Mucosa of descending colon (tissue), 3 donors: ENCODE data around the gene TRIM5. TPM values are rescaled to one million over a fixed set of nuclear protein-coding genes. Genes with fewer than 3 reads are reported as not detected.

ENCODE experiments used
- ATAC-seq: fragments of 200-7000 bp; cut with Tn5 transposase; one replicate; pipeline ENCODE4 v1.9.1; 2020; ENCODE audit warnings: mild to moderate bottlenecking, moderate library complexity
- DNase-seq, 3 donors: peaks; one replicate each; pipeline ENCODE4 v3.0.0-alpha.2; 2020
- H3K36me3 ChIP-seq: fragments of 200-600 bp; one replicate; pipeline ENCODE4 v1.8.0; 2021; ENCODE audit warnings: low read depth, mild to moderate bottlenecking
- H3K4me1 ChIP-seq: fragments of 200-600 bp; one replicate; pipeline ENCODE4 v1.8.0; 2021; ENCODE audit warnings: low read depth, mild to moderate bottlenecking
- H3K4me3 ChIP-seq: fragments of 200-600 bp; one replicate; pipeline ENCODE4 v1.8.0; 2021; ENCODE audit warnings: mild to moderate bottlenecking
- H3K9me3 ChIP-seq: fragments of 200-600 bp; one replicate; pipeline ENCODE4 v1.8.0; 2021; ENCODE audit warnings: mild to moderate bottlenecking
- intact Hi-C, 2 donors: fragments of 100-400 bp; cut with DNase I in 1 of 2; cut with micrococcal nuclease in 1 of 2; formaldehyde crosslinking; loops; one replicate each; pipeline versions ENCODE4 v1.11.0 to v1.11.1; 2022; cut with DNase I, micrococcal nuclease
- total RNA-seq, 3 donors: library from RNA; stranded (reverse); fragmentation: NEBNext Ultra II Directional in 2 of 3; extraction: Animal tissue kit (Norgen Biotek cat#: 25700) in 2 of 3; gene quantifications; one replicate each; pipeline versions ENCODE4 v1.2.1 to v1.2.4, GENCODE V29; 2021 to 2023
- TF ChIP-seq, protein P1 (sequence below): fragments of 200-600 bp; IDR thresholded peaks from one replicate; pipeline ENCODE4 v1.8.0; 2022; ENCODE audit warnings: antibody characterized with exemption, mild to moderate bottlenecking
- donor health status: DM: no; HTN: no; CAD: no; lungs with moderate emphysema.
- donor health status: DM: no; HTN: no; CAD: no.
- donor health status: DM: no; HTN: yes; CAD: no.

TRIM5 gene
- total RNA-seq, 3 donors from 2014 or later, result 19.6 to 24.6 (median 21.5) TPM

DNA sequence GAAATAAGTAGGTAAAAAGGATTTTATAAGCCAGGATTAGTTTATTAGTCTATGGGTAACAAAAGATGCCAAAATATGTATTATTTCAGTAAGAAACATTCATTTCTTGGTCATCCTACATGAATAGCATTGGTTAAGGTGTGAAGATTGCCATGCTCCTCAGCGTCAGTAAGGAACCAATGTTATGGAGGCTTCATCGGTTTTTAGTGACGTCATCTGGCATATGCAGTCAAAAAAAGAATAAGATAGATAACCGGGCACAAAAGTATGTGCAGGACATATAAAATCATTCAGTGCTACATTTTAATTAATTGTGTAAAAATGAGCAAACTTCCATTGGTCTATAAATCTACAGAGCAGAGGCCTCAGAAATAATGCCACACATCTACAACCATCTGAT, 29.4 kb downstream of the TRIM5 start:
- Histone ChIP-seq H3K9me3 (peaks cover 7% of the 10 kb centered on the region), H3K4me3 (no peak overlapping the region), H3K36me3 (no peaks in the 10 kb centered on the region), H3K4me1 (no peaks in the 10 kb centered on the region)
- no peak for ATAC-seq
- TF ChIP-seq, protein P1, sequence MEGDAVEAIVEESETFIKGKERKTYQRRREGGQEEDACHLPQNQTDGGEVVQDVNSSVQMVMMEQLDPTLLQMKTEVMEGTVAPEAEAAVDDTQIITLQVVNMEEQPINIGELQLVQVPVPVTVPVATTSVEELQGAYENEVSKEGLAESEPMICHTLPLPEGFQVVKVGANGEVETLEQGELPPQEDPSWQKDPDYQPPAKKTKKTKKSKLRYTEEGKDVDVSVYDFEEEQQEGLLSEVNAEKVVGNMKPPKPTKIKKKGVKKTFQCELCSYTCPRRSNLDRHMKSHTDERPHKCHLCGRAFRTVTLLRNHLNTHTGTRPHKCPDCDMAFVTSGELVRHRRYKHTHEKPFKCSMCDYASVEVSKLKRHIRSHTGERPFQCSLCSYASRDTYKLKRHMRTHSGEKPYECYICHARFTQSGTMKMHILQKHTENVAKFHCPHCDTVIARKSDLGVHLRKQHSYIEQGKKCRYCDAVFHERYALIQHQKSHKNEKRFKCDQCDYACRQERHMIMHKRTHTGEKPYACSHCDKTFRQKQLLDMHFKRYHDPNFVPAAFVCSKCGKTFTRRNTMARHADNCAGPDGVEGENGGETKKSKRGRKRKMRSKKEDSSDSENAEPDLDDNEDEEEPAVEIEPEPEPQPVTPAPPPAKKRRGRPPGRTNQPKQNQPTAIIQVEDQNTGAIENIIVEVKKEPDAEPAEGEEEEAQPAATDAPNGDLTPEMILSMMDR, result no peak
- DNase-seq, result no peak
- intact Hi-C loops, result no loop called here

DNA sequence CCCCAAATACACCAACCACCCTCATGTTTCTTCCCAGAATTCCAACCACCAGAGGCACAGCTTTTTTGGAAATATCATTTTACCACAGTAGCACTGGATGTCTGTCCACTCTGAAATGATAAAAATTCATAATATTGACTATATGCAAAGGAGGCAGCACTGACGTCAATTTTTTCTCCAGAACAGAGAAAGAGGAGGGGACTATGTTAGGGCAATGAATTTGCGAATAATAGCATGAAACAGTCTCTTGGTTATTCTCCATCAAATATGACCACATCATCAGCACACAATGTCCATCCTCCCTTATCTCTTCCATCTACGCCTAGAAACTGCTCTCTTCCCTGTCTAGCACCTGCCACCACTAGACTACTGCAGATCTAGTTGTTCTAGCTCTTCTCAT, 38.7 kb downstream of the TRIM5 start:
- no peaks in the 10 kb centered on the region for H3K36me3 ChIP-seq
- no peaks in the 10 kb centered on the region for H3K4me1 ChIP-seq
- TF ChIP-seq, protein P1, result no peak
- ATAC-seq (no peak), DNase-seq (no peak)
- H3K9me3 ChIP-seq, result no peaks in the 10 kb centered on the region
- H3K4me3 ChIP-seq, result no peak overlapping the region
- intact Hi-C loops, result no loop called here

DNA sequence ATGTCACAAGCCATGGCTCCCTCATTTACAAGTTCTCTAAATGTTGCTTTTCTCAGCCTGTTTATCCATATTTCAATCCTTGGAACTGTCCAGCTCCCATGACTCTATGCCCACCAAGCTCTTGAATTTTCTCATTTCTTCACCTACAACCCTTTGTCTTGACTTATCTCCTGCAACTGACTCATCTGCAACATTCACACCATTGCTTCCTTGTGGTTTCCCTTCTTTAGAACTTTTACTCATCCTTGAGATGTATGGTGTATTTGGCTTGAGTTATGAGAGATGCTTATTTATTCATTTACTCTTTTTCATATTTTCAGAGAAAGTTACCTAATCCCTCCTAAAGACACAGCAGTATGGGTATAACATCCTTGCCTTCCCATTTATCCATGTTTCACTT, 41.3 kb downstream of the TRIM5 start:
- ATAC-seq, result no peak
- Histone ChIP-seq H3K36me3 (no peaks in the 10 kb centered on the region), H3K4me1 (no peaks in the 10 kb centered on the region), H3K4me3 (no peak overlapping the region), H3K9me3 (no peaks in the 10 kb centered on the region)
- no peak for DNase-seq
- TF ChIP-seq, protein P1, result no peak
- intact Hi-C loops, result no loop called here

DNA sequence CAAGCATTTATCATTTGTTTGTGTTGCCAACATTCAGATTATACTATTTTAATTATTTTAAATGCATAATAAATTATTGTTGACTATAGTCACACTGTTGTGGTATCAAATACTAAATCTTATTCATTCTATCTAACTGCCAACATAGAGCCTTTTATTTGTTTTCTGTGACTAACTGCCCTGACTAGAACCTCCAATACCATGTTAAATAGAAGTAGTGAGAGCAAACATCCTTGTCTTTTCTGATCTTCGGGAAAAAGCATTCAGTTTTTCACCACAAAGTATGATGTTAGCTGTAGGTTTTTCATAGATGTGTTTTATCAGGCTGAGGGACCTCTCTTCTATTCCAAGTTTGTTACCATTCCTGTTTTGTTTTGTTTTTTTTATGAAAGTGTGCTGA, 44.9 kb downstream of the TRIM5 start:
- TF ChIP-seq, protein P1, result no peak
- no peaks in the 10 kb centered on the region for H3K36me3 ChIP-seq
- no peaks in the 10 kb centered on the region for H3K9me3 ChIP-seq
- H3K4me1 ChIP-seq, result no peaks in the 10 kb centered on the region
- no peak overlapping the region for H3K4me3 ChIP-seq
- DNase-seq (no peak), ATAC-seq (no peak)
- intact Hi-C loops, result no loop called here

DNA sequence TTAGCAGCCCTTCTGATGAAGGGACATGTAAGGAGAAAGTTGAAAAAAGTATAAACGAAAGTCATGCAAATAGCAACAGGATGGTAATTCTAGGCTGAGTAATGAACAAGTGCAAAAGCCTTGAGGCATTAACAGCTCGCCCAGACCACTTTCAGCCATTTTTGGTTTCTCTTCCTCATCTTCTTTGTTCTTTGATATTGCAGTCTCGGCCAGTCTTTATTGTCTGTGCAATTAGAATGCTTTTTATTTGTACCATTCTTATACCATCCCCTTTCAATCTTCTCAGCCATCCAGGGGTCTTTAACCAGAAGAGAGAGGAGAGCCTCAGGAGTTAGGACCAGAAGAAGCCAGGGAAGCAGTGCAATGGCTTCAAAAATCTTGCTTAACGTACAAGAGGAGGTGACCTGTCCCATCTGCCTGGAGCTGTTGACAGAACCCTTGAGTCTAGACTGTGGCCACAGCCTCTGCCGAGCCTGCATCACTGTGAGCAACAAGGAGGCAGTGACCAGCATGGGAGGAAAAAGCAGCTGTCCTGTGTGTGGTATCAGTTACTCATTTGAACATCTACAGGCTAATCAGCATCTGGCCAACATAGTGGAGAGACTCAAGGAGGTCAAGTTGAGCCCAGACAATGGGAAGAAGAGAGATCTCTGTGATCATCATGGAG, 52.8 kb downstream of the TRIM5 start:
- Histone ChIP-seq H3K4me1 (no peaks in the 10 kb centered on the region), H3K9me3 (no peaks in the 10 kb centered on the region), H3K36me3 (no peaks in the 10 kb centered on the region), H3K4me3 (no peak overlapping the region)
- ATAC-seq (peak; percentile 46), DNase-seq (no peak)
- intact Hi-C loops, result no loop called here
- TF ChIP-seq, protein P1, result no peak

DNA sequence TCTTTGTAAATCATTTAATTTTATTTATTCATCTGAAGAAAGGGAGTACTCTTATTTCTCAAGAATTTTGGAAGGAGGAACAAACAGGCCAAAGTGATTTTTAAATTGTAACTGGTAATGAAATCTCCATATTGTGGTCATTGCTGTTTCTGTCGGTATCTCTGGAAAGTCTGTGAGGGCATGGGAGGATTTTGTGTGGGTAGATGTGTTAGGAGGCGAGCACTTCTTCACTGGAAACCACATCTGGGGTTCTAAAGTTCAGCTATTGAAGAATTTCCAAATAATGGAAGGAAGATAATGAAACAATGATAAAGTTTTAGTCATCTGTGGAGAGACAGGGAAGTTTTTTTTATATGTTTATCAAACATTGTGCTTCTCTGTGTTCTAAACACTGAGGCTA, 53.5 kb downstream of the TRIM5 start:
- intact Hi-C loops, result no loop called here
- ATAC-seq, result no peak
- no peaks in the 10 kb centered on the region for H3K36me3 ChIP-seq
- DNase-seq, result no peak
- no peaks in the 10 kb centered on the region for H3K4me1 ChIP-seq
- H3K4me3 ChIP-seq, result no peak overlapping the region
- TF ChIP-seq, protein P1, result no peak
- H3K9me3 ChIP-seq, result no peaks in the 10 kb centered on the region
